Kidney epithelial cell (primary cell): ENCODE results near the gene AHSG. TPM values are rescaled to one million over a fixed set of nuclear protein-coding genes. Genes with fewer than 3 reads are reported as not detected.

ENCODE experiments used
- DNase-seq: peaks from one replicate; pipeline ENCODE4 v3.0.0-alpha.2; 2010; ENCODE audit warnings: low read depth
- H3K27me3 ChIP-seq: 2 replicates; pipeline ENCODE4 v1.6.0; 2011; ENCODE audit warnings: low read length; ENCODE audit not compliant: control insufficient read depth, insufficient read depth
- H3K36me3 ChIP-seq: 2 replicates; pipeline ENCODE4 v1.5.1; 2011; ENCODE audit warnings: low read length; ENCODE audit not compliant: control insufficient read depth, insufficient read depth
- H3K4me3 ChIP-seq: 2 replicates; pipeline ENCODE4 v1.5.1; 2011; ENCODE audit warnings: low read depth, mild to moderate bottlenecking, control low read depth, low read length
- CTCF ChIP-seq: IDR thresholded peaks from 2 replicates; pipeline ENCODE4 v1.5.1; 2011; ENCODE audit warnings: mild to moderate bottlenecking, moderate library complexity, low read length, control low read depth, inconsistent platforms; ENCODE audit not compliant: insufficient read depth, poor library complexity, severe bottlenecking
- total RNA-seq: library from RNA; depleted of rRNA; stranded (reverse); fragments of >200 nt; gene quantifications from 2 replicates; pipeline ENCODE4 v1.2.3, GENCODE V29; 2015

The AHSG gene
- total RNA-seq, 1 donor from 2014 or later = not detected

- Histone ChIP-seq H3K4me3 (no peak overlapping the region), H3K27me3 (no peaks in the 10 kb centered on the region), H3K36me3 (no peaks in the 10 kb centered on the region)
- no peak for DNase-seq
- TF ChIP-seq CTCF = no peak
Measured at GRCh38 chr3:186596568-186597287, 16.1 kb upstream of the AHSG start.

- Histone ChIP-seq H3K27me3 (no peaks in the 10 kb centered on the region), H3K36me3 (no peaks in the 10 kb centered on the region), H3K4me3 (no peak overlapping the region)
- no peak for DNase-seq
- no peak for TF ChIP-seq CTCF
Measured at GRCh38 chr3:186598108-186598784, 14.6 kb upstream of the AHSG start.

GRCh38 chr3:186598794-186599141, 14.1 kb upstream of the AHSG start:
- no peak for DNase-seq
- no peaks in the 10 kb centered on the region for H3K27me3 ChIP-seq
- no peak for TF ChIP-seq CTCF

GRCh38 chr3:186599142-186599784, 13.6 kb upstream of the AHSG start:
- TF ChIP-seq CTCF = no peak
- no peaks in the 10 kb centered on the region for H3K27me3 ChIP-seq
- no peak overlapping the region for H3K4me3 ChIP-seq
- no peaks in the 10 kb centered on the region for H3K36me3 ChIP-seq
- DNase-seq = no peak

More at GRCh38 chr3:186598794-186599141, 14.1 kb upstream of the AHSG start:
- Histone ChIP-seq H3K4me3 (no peak overlapping the region), H3K36me3 (no peaks in the 10 kb centered on the region)

- no peak for TF ChIP-seq CTCF
- DNase-seq = no peak
- Histone ChIP-seq H3K4me3 (no peak overlapping the region), H3K36me3 (no peaks in the 10 kb centered on the region), H3K27me3 (no peaks in the 10 kb centered on the region)
Measured at GRCh38 chr3:186599785-186600166, 13.1 kb upstream of the AHSG start.
